ENCODE measurements around the gene ST8SIA6.
"Not testable (repeated sequence)": the region's sequence is repeated elsewhere in the genome, so short reads cannot be mapped to it uniquely, and the experiment has no call there.

Gene ST8SIA6

GRCh38 chr10:17427666-17428350, 26.6 kb downstream of the ST8SIA6 start:
- in situ Hi-C loops (cut with MboI; ENCODE audit: low sequenced_read_pairs): loop anchor here (25.0 kb wide), 1 partner anchor 591 kb away; no protein-coding TSS in a partner anchor

GRCh38 chr10:17427201-17427600, 27.2 kb downstream of the ST8SIA6 start:
- in situ Hi-C loops (cut with MboI; ENCODE audit: low sequenced_read_pairs): loop anchor here (25.0 kb wide), 1 partner anchor 590 kb away; no protein-coding TSS in a partner anchor

- in situ Hi-C loops (cut with MboI; ENCODE audit: low sequenced_read_pairs): loop anchor here (25.0 kb wide), 1 partner anchor 589 kb away; no protein-coding TSS in a partner anchor
Observed at GRCh38 chr10:17426263-17426750, 28.1 kb downstream of the ST8SIA6 start.

GRCh38 chr10:17425584-17426262, 28.7 kb downstream of the ST8SIA6 start:
- in situ Hi-C loops (cut with MboI; ENCODE audit: low sequenced_read_pairs): loop anchor here (25.0 kb wide), 1 partner anchor 588 kb away; no protein-coding TSS in a partner anchor

- in situ Hi-C loops (cut with MboI; ENCODE audit: low sequenced_read_pairs): no loop called here
Observed at GRCh38 chr10:17423632-17424186, 30.7 kb downstream of the ST8SIA6 start.

GRCh38 chr10:17422931-17423330, 31.5 kb downstream of the ST8SIA6 start:
- in situ Hi-C loops (cut with MboI; ENCODE audit: low sequenced_read_pairs): no loop called here

- in situ Hi-C loops (cut with MboI; ENCODE audit: low sequenced_read_pairs): no loop called here
Observed at GRCh38 chr10:17418249-17418648, 36.1 kb downstream of the ST8SIA6 start.

GRCh38 chr10:17416442-17417211, 37.8 kb downstream of the ST8SIA6 start:
- in situ Hi-C loops (cut with MboI; ENCODE audit: low sequenced_read_pairs): no loop called here

GRCh38 chr10:17415046-17415658, 39.2 kb downstream of the ST8SIA6 start:
- in situ Hi-C loops (cut with MboI; ENCODE audit: low sequenced_read_pairs): no loop called here

- in situ Hi-C loops (cut with MboI; ENCODE audit: low sequenced_read_pairs): no loop called here
Observed at GRCh38 chr10:17414484-17414883, 39.9 kb downstream of the ST8SIA6 start.

GRCh38 chr10:17413876-17414275, 40.5 kb downstream of the ST8SIA6 start:
- in situ Hi-C loops (cut with MboI; ENCODE audit: low sequenced_read_pairs): no loop called here

- in situ Hi-C loops (cut with MboI; ENCODE audit: low sequenced_read_pairs): no loop called here
Observed at GRCh38 chr10:17412323-17412722, 42.1 kb downstream of the ST8SIA6 start.

- in situ Hi-C loops (cut with MboI; ENCODE audit: low sequenced_read_pairs): no loop called here
Observed at GRCh38 chr10:17410907-17411306, 43.5 kb downstream of the ST8SIA6 start.

- in situ Hi-C loops (cut with MboI; ENCODE audit: low sequenced_read_pairs): no loop called here
Observed at GRCh38 chr10:17409170-17409733, 45.1 kb downstream of the ST8SIA6 start.

GRCh38 chr10:17407047-17407446, 47.3 kb downstream of the ST8SIA6 start:
- in situ Hi-C loops (cut with MboI; ENCODE audit: low sequenced_read_pairs): no loop called here

GRCh38 chr10:17406036-17406834, 48.2 kb downstream of the ST8SIA6 start:
- in situ Hi-C loops (cut with MboI; ENCODE audit: low sequenced_read_pairs): no loop called here

- in situ Hi-C loops (cut with MboI; ENCODE audit: low sequenced_read_pairs): no loop called here
Observed at GRCh38 chr10:17403161-17403560, 51.2 kb downstream of the ST8SIA6 start.

- in situ Hi-C loops (cut with MboI; ENCODE audit: low sequenced_read_pairs): not testable (repeated sequence)
Observed at GRCh38 chr10:17402040-17402439, 52.4 kb downstream of the ST8SIA6 start.

GRCh38 chr10:17396004-17396403, 58.4 kb downstream of the ST8SIA6 start:
- in situ Hi-C loops (cut with MboI; ENCODE audit: low sequenced_read_pairs): no loop called here
